ENCODE results near the gene PTPN2.

GRCh38 chr18:12862874-12863482, 21.1 kb downstream of the PTPN2 start:
- TF ChIP-seq, protein P1, sequence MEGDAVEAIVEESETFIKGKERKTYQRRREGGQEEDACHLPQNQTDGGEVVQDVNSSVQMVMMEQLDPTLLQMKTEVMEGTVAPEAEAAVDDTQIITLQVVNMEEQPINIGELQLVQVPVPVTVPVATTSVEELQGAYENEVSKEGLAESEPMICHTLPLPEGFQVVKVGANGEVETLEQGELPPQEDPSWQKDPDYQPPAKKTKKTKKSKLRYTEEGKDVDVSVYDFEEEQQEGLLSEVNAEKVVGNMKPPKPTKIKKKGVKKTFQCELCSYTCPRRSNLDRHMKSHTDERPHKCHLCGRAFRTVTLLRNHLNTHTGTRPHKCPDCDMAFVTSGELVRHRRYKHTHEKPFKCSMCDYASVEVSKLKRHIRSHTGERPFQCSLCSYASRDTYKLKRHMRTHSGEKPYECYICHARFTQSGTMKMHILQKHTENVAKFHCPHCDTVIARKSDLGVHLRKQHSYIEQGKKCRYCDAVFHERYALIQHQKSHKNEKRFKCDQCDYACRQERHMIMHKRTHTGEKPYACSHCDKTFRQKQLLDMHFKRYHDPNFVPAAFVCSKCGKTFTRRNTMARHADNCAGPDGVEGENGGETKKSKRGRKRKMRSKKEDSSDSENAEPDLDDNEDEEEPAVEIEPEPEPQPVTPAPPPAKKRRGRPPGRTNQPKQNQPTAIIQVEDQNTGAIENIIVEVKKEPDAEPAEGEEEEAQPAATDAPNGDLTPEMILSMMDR (IDR thresholded peaks at IDR 0.05; ENCODE audit: low read depth, low read length): no peak
- no peak for TF ChIP-seq EZH2phosphoT487 (IDR thresholded peaks at IDR 0.05; ENCODE audit: low read depth)
